Endothelial cell of umbilical vein (primary cell): ENCODE results near the gene SF3B4.

ENCODE experiments used
- CTCF ChIP-seq, 2 donors: IDR thresholded peaks; 1 replicate in 1 of 2; 2 replicates in 1 of 2; pipeline ENCODE4 v1.5.1; 2011; ENCODE audit warnings: low read length in 2 of 2, mild to moderate bottlenecking in 2 of 2, moderate library complexity in 2 of 2, control low read depth in 1 of 2, inconsistent platforms in 1 of 2, low read depth in 1 of 2; ENCODE audit not compliant: insufficient read depth in 1 of 2; ENCODE audit errors: extremely low read depth in 1 of 2
- EZH2 ChIP-seq: IDR thresholded peaks from 2 replicates; pipeline ENCODE4 v1.6.1; 2012; ENCODE audit warnings: borderline replicate concordance, low read depth, mild to moderate bottlenecking, moderate library complexity, low read length, inconsistent platforms; ENCODE audit not compliant: severe bottlenecking
- JUN ChIP-seq: IDR thresholded peaks from 2 replicates; pipeline ENCODE4 v1.6.1; 2011; ENCODE audit warnings: borderline replicate concordance, low read depth; ENCODE audit not compliant: insufficient read length, insufficient read depth
- MYC ChIP-seq: IDR thresholded peaks from one replicate; pipeline ENCODE4 v1.6.1; 2011; ENCODE audit warnings: mild to moderate bottlenecking, low read depth, low read length
- POLR2A ChIP-seq: IDR thresholded peaks from 2 replicates; pipeline ENCODE4 v1.6.1; 2012; ENCODE audit warnings: low read depth, mild to moderate bottlenecking, control low read depth, low read length
- POLR2AphosphoS5 ChIP-seq: IDR thresholded peaks from 2 replicates; pipeline ENCODE4 v1.6.1; 2012; ENCODE audit warnings: low read depth, mild to moderate bottlenecking, control low read depth, low read length, moderate library complexity; ENCODE audit not compliant: insufficient read depth

DNA sequence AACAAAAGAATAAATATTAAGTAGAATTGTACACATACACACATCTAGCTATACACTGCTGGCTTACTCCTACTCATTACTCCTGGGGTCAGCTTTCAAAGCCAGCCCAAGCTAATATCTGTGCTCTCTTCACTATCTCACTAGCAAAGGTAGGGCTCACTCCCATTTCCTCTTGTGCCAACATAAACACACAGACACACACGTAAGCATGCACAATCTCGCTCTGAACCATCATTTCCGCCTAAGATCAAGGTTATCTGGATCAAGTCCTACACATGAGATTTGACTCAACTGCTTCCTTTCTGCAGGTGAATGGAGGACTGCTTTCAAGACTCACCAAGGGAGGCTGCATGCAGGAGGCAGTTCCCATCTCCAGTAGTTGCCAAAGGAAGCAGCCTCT lies 37.8 kb upstream of the SF3B4 start:
- TF ChIP-seq JUN (no peak), POLR2A (no peak), MYC (no peak), EZH2 (no peak), CTCF (IDR thresholded peaks at IDR 0.05; ENCODE audit: extremely low read depth in 1 of 2, insufficient read depth in 1 of 2, low read depth in 1 of 2, low read length in 2 of 2) (no peak), POLR2AphosphoS5 (no peak)
